NCI-H69 (cell line): ENCODE results near the gene GFRA1.

Source experiments
- DNase-seq: peaks from one replicate; lab custom pipeline; 2025; lab: John Stamatoyannopoulos, UW

Gene GFRA1

GRCh38 chr10:116272440-116273283, at the start of gene GFRA1:
TSS of gene GFRA1 (minus strand) at chr10:116273206. CDS start at chr10:116272029, 1,177 bp downstream.
- DNase-seq = peak; percentile 45

DNA sequence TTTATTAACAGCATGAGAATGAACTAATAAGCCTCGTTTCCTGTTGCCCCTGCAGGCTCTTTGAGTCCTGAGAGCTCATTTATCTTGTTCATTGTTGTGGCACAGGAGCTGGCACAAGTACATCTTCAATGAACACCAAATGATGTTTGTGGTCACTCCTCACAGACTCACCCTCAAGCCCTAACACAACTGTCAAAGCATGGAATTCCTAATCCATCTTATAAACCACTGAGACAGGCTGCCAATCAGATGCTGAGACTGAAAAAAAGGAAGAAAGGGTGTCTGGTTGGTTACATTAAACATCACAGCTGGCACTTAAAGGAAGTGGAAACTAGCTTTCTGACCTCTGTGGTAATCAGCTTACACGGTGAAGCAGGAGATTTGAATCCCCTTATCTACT, 43.5 kb upstream of the GFRA1 start:
- peak; percentile 27 for DNase-seq

GRCh38 chr10:116312548-116312947, 39.5 kb upstream of the GFRA1 start:
- no peak for DNase-seq

DNA sequence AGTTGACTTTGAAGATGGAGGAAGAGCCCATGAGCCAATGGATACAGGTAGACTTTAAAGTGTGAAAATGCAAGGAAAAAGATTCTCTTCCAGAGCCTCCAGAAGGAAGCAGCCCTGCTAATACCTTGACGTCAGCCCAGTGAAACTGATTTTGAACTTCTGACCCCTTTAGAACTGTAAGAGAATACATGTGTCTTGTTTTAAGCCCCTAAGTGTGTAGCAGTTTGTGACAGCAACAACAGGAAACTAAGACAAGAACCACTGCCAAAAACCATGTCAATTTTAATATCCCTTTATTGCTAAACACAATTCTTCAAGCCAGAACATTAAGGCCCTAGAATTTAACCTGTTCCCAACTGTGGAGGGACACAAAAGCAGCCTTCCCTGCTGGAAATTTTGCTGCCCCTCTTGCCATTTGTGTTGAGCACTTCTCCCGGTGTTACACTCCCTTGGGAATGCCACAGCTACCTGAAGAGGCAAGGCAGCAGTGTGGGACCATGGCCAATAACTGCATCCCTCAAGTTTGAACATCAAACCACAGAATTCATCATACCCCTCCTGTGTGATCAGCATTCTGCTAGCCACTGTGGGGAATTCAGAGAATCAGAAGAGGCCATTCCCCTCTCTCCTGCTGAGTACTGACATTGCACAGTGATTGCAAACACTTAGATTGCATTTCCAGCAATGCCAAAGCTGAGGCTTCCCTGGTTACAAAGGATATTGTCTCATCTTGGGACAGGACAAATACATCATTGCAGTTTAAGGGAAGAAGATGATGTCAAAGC, 38.9 kb upstream of the GFRA1 start:
- DNase-seq = no peak

- DNase-seq = peak; percentile 83
Measured at GRCh38 chr10:116311016-116311415, 38.0 kb upstream of the GFRA1 start.

GRCh38 chr10:116307455-116307854, 34.4 kb upstream of the GFRA1 start:
- DNase-seq = no peak

DNA sequence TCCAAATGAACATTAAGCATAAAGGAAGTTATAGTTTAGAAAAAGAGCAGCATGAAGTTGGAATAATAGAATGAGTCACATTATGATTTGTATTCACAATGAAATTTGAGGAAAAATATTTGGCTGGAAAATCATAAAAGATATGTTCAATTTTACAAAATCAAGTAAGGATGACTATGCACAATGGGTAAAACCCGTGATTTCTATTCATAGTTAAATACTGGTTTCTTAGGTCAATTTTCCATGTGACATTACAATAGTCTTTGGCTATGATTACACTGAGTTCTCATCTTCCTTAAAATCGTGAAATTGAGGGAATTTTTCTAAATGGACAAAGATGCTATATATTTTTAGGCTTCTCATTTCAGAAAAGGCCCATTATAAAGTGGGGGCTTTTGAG, 33.8 kb upstream of the GFRA1 start:
- no peak for DNase-seq

DNA sequence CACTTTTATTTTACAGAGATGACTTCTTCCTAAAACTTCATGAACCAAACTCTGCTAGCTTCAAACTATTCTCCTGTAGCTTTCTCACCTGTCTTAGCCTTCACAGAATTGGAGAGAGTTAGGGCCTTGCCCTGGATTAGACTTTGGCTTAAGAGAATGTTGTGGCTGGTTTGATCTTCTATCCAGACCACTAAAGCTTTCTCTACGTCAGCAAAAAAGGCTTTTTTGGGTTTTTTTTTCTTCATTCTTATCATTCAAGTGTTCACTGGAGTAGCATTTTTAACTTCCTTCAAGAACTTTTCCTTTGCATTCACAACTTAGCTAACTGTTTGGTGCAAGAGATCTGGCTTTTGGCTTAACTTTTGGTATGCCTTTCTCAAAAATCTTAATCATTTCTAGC, 31.9 kb upstream of the GFRA1 start:
- DNase-seq = no peak

DNA sequence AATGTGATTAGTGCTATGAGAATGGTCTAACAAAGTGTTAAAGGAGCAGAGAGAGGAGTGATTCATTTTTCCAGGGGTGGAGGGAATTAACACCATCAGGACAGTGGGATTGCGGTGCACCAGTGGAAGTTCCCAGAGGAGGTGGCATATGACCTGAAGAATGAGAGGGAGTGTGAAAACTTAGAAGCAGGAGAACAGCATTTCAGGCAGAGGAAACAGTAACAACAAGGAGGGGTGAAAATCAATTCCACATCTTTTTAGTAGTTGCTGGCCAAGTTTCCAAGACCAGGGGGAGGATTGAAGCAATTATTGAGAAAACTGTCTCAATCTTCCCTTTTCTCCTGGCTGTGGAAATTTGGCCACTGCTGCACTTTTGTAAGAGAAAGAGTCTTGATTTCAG, 27.5 kb upstream of the GFRA1 start:
- no peak for DNase-seq

- no peak for DNase-seq
Measured at GRCh38 chr10:116298586-116298985, 25.6 kb upstream of the GFRA1 start.

DNA sequence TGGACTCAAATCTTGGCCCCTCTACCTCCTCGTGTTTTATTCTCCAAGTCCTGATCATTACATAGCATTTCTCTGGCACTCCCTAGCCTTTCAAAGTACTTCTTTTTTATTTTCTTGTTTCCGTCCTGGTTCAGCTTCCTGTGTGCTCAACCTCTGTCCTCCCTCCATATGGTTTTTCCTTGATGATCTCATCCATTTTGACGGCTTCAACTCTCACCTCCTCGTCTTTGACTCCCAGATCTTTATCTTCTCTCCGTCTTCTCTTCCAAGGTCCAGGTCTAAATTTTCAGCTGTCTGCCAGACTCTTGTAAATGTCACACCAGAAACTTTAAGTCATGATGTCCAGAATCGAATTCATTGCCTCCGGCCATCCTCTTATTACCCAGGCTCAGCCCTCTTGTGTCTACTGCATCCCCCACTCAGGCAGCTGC, 23.3 kb upstream of the GFRA1 start:
- DNase-seq = no peak

GRCh38 chr10:116292493-116292892, 19.5 kb upstream of the GFRA1 start:
- no peak for DNase-seq

DNA sequence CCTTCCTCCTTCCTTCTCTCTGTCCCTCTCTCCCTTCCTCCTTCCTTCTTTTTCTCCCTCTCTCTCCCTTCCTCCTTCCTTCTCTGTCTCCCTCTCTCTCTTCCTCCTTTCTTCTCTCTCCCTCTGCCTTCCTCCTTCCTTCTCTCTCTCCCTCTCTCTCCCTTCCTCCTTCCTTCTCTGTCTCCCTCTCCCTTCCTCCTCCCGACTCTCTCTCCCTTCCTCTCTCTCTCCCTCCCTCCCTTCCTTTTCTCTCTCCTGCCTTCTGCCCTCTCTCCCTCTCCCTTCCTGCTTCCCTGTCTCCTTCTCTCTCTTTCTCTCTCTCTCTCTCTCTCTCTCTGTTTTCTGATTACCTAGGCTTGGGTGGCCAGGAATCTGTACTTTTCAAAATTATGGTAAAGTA, 16.6 kb upstream of the GFRA1 start:
- no peak for DNase-seq

DNA sequence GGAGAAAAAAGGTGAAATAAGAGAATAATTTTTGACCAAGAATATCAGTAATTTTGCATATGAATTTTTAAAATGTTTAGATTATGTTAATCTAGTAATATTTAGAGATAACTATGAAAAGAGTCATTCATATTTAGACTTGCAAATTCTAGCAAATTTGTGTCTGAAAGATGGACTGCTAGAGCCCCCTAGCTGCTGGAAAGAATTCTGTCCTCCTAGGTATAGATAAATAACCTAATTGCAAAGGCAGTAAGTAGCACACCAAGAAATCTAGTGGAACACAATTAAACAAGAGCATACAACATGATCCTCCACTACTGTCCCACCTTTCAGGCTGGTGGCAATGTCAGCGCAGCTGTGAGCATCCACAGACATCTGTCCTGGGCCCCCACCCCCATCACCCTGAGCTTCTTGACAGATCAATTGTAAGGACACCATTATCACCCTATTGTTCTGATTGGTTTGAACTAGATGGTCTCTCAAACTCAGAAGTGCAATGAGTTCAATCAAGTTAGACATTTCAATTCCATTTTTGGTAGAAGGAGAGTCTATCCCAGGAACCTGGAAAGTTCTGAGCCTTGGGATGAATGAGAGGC, 15.0 kb upstream of the GFRA1 start:
- DNase-seq = peak; percentile 46

DNA sequence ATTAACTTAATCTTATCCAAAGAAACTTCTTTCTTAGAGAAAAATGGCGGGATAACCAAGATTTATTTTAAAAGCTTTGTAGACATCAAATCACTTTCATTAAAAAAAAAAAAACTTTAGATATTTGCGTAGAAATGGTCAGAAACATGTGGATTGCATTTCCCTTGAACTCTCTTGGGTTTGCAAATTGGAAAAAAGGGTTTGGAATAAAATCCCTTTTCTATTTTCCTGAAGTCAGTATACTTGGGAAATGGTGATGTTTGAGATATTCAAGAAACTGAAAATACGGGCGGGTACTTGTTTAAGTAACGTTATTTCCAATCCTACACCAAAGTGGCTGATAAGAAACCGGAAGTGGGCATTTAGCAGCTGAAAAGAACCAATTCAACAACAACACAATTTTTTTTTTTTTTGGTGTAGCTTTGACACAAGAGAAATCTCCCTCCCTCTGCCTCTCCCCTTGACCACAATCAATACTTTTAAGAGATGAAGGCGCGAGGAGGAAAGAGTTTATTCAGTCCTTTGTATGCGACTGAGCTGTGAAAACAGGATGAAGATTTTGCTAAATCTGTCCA, 13.7 kb upstream of the GFRA1 start:
- DNase-seq = no peak

DNA sequence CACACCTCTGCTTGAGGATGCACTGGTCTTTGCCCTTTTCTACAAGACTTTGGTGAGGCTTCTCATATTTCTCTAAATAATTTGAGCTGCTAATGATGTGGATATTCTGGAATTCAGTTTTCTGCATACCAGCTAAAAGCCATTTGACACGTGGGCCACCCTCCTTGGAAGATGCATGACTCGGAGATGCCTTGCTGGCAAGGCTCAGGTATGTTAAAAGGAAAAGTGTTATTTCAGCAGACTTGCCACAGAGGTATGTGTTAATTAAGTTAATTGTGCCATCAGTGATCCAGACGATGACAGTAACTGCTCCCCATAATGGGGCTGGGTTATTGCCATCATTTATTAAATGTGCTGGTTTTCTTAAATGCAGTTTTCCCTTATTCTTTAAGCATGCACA, 8.8 kb upstream of the GFRA1 start:
- DNase-seq = no peak

- no peak for DNase-seq
Measured at GRCh38 chr10:116278846-116279245, 5.8 kb upstream of the GFRA1 start.

DNA sequence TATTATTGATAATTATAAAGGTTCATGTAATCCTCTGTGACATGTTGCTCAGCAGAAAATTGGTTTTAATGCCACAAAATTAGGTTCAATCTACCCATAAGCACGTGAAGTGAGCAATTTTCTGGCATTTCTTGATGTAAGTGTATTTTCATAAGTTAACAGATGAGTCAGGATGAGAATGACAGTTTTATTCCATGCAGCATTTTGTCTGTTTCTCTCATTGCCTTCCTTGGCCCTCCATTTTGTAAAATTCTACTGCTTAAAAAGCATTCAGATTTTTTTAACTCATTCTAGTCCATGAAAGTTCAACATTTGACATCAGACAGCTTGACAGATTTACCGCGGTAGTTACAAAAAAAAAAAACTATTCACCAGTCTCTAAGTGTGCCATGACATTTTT, 4.0 kb upstream of the GFRA1 start:
- DNase-seq = no peak

GRCh38 chr10:116274064-116274904, 1.3 kb upstream of the GFRA1 start:
- peak; percentile 86 for DNase-seq

DNA sequence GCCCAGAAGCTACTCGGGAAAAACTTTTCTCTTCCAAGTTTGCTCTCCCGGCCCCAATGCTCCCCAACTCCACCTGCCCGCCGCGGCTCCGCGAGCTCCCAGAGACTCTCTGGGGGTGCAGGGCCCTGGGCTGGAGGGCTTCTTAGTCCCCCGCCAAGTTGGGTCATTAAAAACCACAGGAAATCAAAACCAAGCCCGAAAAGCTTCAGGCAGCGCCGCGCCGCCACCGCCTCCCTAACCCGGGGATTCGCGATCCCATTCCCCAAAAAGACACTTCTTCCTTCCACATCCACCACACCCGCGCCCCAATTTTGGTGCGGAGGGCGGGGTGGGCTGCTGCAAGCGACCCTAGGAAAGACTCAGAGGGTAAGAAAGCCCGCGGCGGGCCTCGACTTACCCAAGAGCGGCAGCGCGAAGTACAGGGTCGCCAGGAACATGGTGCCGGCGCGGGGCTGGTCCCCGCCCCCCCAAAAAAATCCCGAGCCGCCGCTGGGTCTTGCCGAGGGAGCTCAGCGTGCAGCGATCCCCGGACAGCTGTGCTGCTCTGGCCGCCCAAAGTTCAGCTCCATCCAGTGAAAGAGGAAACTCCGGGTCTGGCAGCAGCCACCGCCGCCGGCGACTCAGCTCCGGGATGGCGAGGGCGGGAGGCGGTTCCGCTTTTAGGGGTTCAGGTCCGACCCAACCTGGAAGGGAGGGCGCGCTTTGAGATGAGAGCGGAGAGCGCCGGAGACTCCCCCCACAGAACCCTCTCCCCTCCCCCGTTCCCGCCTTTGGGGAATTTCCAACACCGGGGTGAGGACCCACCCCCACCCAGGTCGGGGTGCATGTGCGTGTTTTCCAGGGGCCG, 1.2 kb downstream of the GFRA1 start:
- DNase-seq = peak; percentile 37
